Measurements from ENCODE around the gene CD72. TPM values are rescaled to one million over a fixed set of nuclear protein-coding genes. Genes with fewer than 3 reads are reported as not detected.
"Not testable (repeated sequence)": the region's sequence is repeated elsewhere in the genome, so short reads cannot be mapped to it uniquely, and the experiment has no call there.

The CD72 gene
- total RNA-seq, 3 donors from 2014 or later: 1.8 to 4.5 (median 3.9) TPM

GRCh38 chr9:35599763-35600604 lies 18.2 kb downstream of the CD72 start:
- Mint-ChIP-seq H3K36me3 (ENCODE audit: insufficient read depth) (peaks cover 2% of the 10 kb centered on the region), H3K4me3 (no peak overlapping the region), H3K27me3 (ENCODE audit: low read depth) (no peaks in the 10 kb centered on the region), H3K9me3 (no peaks in the 10 kb centered on the region), H3K4me1 (ENCODE audit: low read depth) (peaks cover 22% of the 10 kb centered on the region)
- ATAC-seq: no peak
- no peak for DNase-seq

GRCh38 chr9:35598866-35599590 lies 19.2 kb downstream of the CD72 start:
- ATAC-seq: no peak
- Mint-ChIP-seq H3K27me3 (ENCODE audit: low read depth) (no peaks in the 10 kb centered on the region), H3K4me1 (ENCODE audit: low read depth) (peaks cover 16% of the 10 kb centered on the region), H3K36me3 (ENCODE audit: insufficient read depth) (peaks cover 5% of the 10 kb centered on the region), H3K4me3 (no peak overlapping the region), H3K9me3 (peaks cover 5% of the 10 kb centered on the region)
- no peak for DNase-seq

- not testable (repeated sequence) for H3K4me3 Mint-ChIP-seq; H3K27me3 Mint-ChIP-seq (ENCODE audit: low read depth); H3K4me1 Mint-ChIP-seq (ENCODE audit: low read depth); ATAC-seq; DNase-seq; H3K36me3 Mint-ChIP-seq (ENCODE audit: insufficient read depth)
- peaks cover 14% of the 10 kb centered on the region for H3K9me3 Mint-ChIP-seq
These were observed 21.3 kb downstream of the CD72 start for GRCh38 chr9:35596907-35597306.

GRCh38 chr9:35594471-35594870 lies 23.7 kb downstream of the CD72 start:
- Mint-ChIP-seq H3K4me3 (no peak overlapping the region), H3K27me3 (ENCODE audit: low read depth) (no peaks in the 10 kb centered on the region), H3K4me1 (ENCODE audit: low read depth) (no peaks in the 10 kb centered on the region), H3K9me3 (peaks cover 14% of the 10 kb centered on the region), H3K36me3 (ENCODE audit: insufficient read depth) (peaks cover 10% of the 10 kb centered on the region)
- DNase-seq (no peak), ATAC-seq (no peak)

- no peak overlapping the region for H3K4me3 Mint-ChIP-seq
- no peaks in the 10 kb centered on the region for H3K4me1 Mint-ChIP-seq (ENCODE audit: low read depth)
- peaks cover 14% of the 10 kb centered on the region for H3K9me3 Mint-ChIP-seq
- peaks cover 10% of the 10 kb centered on the region for H3K36me3 Mint-ChIP-seq (ENCODE audit: insufficient read depth)
- ATAC-seq: no peak
- no peak for DNase-seq
- H3K27me3 Mint-ChIP-seq (ENCODE audit: low read depth): no peaks in the 10 kb centered on the region
These were observed 24.6 kb downstream of the CD72 start for GRCh38 chr9:35593581-35593980.

GRCh38 chr9:35588506-35588905 lies 29.7 kb downstream of the CD72 start:
- not testable (repeated sequence) for H3K4me1 Mint-ChIP-seq (ENCODE audit: low read depth); H3K36me3 Mint-ChIP-seq (ENCODE audit: insufficient read depth); H3K4me3 Mint-ChIP-seq; DNase-seq; ATAC-seq; H3K9me3 Mint-ChIP-seq; H3K27me3 Mint-ChIP-seq (ENCODE audit: low read depth)

- not testable (repeated sequence) for H3K4me3 Mint-ChIP-seq; DNase-seq; H3K4me1 Mint-ChIP-seq (ENCODE audit: low read depth); ATAC-seq; H3K27me3 Mint-ChIP-seq (ENCODE audit: low read depth)
- H3K36me3 Mint-ChIP-seq (ENCODE audit: insufficient read depth): peaks cover 13% of the 10 kb centered on the region
- peaks cover 13% of the 10 kb centered on the region for H3K9me3 Mint-ChIP-seq
These were observed 33.5 kb downstream of the CD72 start for GRCh38 chr9:35584681-35585080.

GRCh38 chr9:35583521-35583920 lies 34.7 kb downstream of the CD72 start:
- DNase-seq; H3K4me3 Mint-ChIP-seq; H3K4me1 Mint-ChIP-seq (ENCODE audit: low read depth); ATAC-seq; H3K27me3 Mint-ChIP-seq (ENCODE audit: low read depth): not testable (repeated sequence)
- Mint-ChIP-seq H3K36me3 (ENCODE audit: insufficient read depth) (peaks cover 16% of the 10 kb centered on the region), H3K9me3 (peaks cover 19% of the 10 kb centered on the region)

GRCh38 chr9:35579659-35580227 lies 38.5 kb downstream of the CD72 start:
- H3K4me1 Mint-ChIP-seq (ENCODE audit: low read depth); DNase-seq; ATAC-seq; H3K27me3 Mint-ChIP-seq (ENCODE audit: low read depth): not testable (repeated sequence)
- Mint-ChIP-seq H3K9me3 (peaks cover 15% of the 10 kb centered on the region), H3K36me3 (ENCODE audit: insufficient read depth) (peaks cover 14% of the 10 kb centered on the region), H3K4me3 (peak overlapping the region; percentile 4)

GRCh38 chr9:35579130-35579529 lies 39.1 kb downstream of the CD72 start:
- H3K36me3 Mint-ChIP-seq (ENCODE audit: insufficient read depth): peaks cover 14% of the 10 kb centered on the region
- peak; percentile 96 to 97 for ATAC-seq
- H3K9me3 Mint-ChIP-seq: peaks cover 15% of the 10 kb centered on the region

GRCh38 chr9:35577486-35577885 lies 40.7 kb downstream of the CD72 start:
- ATAC-seq (no peak), DNase-seq (no peak)
- H3K27me3 Mint-ChIP-seq (ENCODE audit: low read depth): no peaks in the 10 kb centered on the region
- peaks cover 14% of the 10 kb centered on the region for H3K36me3 Mint-ChIP-seq (ENCODE audit: insufficient read depth)
- H3K9me3 Mint-ChIP-seq: peaks cover 15% of the 10 kb centered on the region
- H3K4me3 Mint-ChIP-seq: no peak overlapping the region
- H3K4me1 Mint-ChIP-seq (ENCODE audit: low read depth): peaks cover 7% of the 10 kb centered on the region

More at GRCh38 chr9:35579130-35579529, 39.1 kb downstream of the CD72 start:
- H3K4me3 Mint-ChIP-seq: peak overlapping the region; percentile 4
- no peaks in the 10 kb centered on the region for H3K27me3 Mint-ChIP-seq (ENCODE audit: low read depth)
- DNase-seq: no peak
- H3K4me1 Mint-ChIP-seq (ENCODE audit: low read depth): peaks cover 7% of the 10 kb centered on the region

GRCh38 chr9:35575478-35575877 lies 42.7 kb downstream of the CD72 start:
- H3K4me3 Mint-ChIP-seq: no peak overlapping the region
- DNase-seq (no peak), ATAC-seq (no peak)
- no peaks in the 10 kb centered on the region for H3K27me3 Mint-ChIP-seq (ENCODE audit: low read depth)
- peaks cover 8% of the 10 kb centered on the region for H3K9me3 Mint-ChIP-seq
- H3K36me3 Mint-ChIP-seq (ENCODE audit: insufficient read depth): peaks cover 6% of the 10 kb centered on the region
- peaks cover 15% of the 10 kb centered on the region for H3K4me1 Mint-ChIP-seq (ENCODE audit: low read depth)

GRCh38 chr9:35574578-35575122 lies 43.6 kb downstream of the CD72 start:
- Mint-ChIP-seq H3K36me3 (ENCODE audit: insufficient read depth) (peaks cover 3% of the 10 kb centered on the region), H3K9me3 (peaks cover 5% of the 10 kb centered on the region), H3K4me1 (ENCODE audit: low read depth) (peaks cover 16% of the 10 kb centered on the region), H3K4me3 (no peak overlapping the region), H3K27me3 (ENCODE audit: low read depth) (no peaks in the 10 kb centered on the region)
- ATAC-seq: no peak
- no peak for DNase-seq

GRCh38 chr9:35570709-35571504 lies 47.3 kb downstream of the CD72 start:
- Mint-ChIP-seq H3K4me3 (peak overlapping the region; percentile 59), H3K4me1 (ENCODE audit: low read depth) (peaks cover 15% of the 10 kb centered on the region), H3K27me3 (ENCODE audit: low read depth) (no peaks in the 10 kb centered on the region), H3K9me3 (no peaks in the 10 kb centered on the region), H3K36me3 (ENCODE audit: insufficient read depth) (no peaks in the 10 kb centered on the region)
- DNase-seq (no peak), ATAC-seq (peak; percentile 72 to 82)
